ENCODE results near the gene NCOA6.

The NCOA6 gene

DNA sequence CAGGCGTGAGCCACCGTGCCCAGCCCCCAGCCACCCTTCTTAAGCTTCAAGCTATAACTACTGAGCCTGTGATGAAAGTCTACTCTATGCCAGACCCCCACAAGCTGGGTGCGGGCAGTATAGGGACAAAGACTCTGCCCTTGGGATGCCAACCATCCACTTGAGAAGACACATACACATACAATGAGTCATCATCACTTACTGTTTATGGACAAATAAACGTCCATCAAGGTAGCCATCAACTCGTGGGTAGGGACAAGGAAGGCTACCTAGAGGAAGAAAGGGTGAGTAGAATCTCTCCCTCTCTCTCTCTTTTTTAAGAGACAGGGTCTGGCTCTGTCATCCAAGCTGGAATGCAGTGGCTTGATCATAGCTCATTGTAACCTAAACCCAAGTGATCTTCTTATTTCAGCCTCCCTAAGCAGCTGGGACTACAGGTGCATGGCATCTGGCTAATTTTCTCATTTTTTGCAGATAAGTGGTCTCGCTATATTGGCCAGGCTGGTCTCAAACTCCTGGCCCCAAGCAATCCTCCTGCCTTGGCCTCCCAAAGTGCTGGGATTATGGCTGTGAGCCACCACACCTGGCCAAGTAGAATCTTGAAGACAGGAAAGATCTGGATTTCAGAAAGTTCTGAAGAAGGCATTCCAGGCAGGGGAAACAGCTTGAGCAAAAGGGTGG, 123.9 kb downstream of the NCOA6 start:
- Histone ChIP-seq H3K36me3 (replicated peaks in 1 of 2; ENCODE audit: control insufficient read depth in 2 of 2, insufficient read depth in 2 of 2, low read length in 2 of 2) (no peaks in the 10 kb centered on the region), H3K4me2 (ENCODE audit: insufficient read depth, low read length, poor library complexity, severe bottlenecking) (no peak overlapping the region), H3K18ac (ENCODE audit: low read length) (no peak overlapping the region), H4K91ac (ENCODE audit: low read depth, low read length, poor library complexity) (no peak overlapping the region), H3K14ac (ENCODE audit: low read length) (no peak overlapping the region), H3K4me1 (ENCODE audit: control insufficient read depth in 2 of 2, insufficient read depth in 1 of 2, low read depth in 1 of 2, low read length in 2 of 2) (peaks cover 2 to 6% of the 10 kb centered on the region in 2 donors), H3K4me3 (ENCODE audit: low read length in 2 of 2) (no peak overlapping the region), H3K4ac (ENCODE audit: low read length) (no peak overlapping the region), H3K27me3 (ENCODE audit: control insufficient read depth in 3 of 3, insufficient read depth in 3 of 3, low read depth in 1 of 3, low read length in 3 of 3) (peaks cover 0 to 22% (median 14%) of the 10 kb centered on the region in 3 experiments), H3K27ac (replicated peaks; ENCODE audit: low read length) (no peak overlapping the region), H2BK15ac (ENCODE audit: low read length) (no peak overlapping the region), H3K9me3 (replicated peaks in 1 of 2; ENCODE audit: control insufficient read depth in 2 of 2, insufficient read depth in 1 of 2, low read depth in 1 of 2, low read length in 2 of 2) (no peaks in the 10 kb centered on the region), H2BK5ac (ENCODE audit: low read length) (no peak overlapping the region), H2BK12ac (ENCODE audit: low read length) (no peak overlapping the region), H2AK5ac (ENCODE audit: low read depth, low read length) (no peak overlapping the region), H3K79me1 (ENCODE audit: low read depth, low read length) (no peaks in the 10 kb centered on the region), H2AFZ (ENCODE audit: low read length) (no peak overlapping the region), H3K9ac (ENCODE audit: low read depth, low read length, poor library complexity) (no peak overlapping the region), H3K23ac (ENCODE audit: low read depth, low read length, poor library complexity) (no peak overlapping the region), H4K8ac (ENCODE audit: low read depth, low read length) (no peak overlapping the region), H2BK120ac (ENCODE audit: low read depth, low read length) (no peak overlapping the region)
- no CpG with 5 or more reads among the region's 6 CpGs for WGBS, 2 donors (ENCODE audit: extremely low coverage in 2 of 2, insufficient read length in 2 of 2, insufficient replicate concordance in 1 of 2)
- DNase-seq (ENCODE audit: low spot score): no peak

DNA sequence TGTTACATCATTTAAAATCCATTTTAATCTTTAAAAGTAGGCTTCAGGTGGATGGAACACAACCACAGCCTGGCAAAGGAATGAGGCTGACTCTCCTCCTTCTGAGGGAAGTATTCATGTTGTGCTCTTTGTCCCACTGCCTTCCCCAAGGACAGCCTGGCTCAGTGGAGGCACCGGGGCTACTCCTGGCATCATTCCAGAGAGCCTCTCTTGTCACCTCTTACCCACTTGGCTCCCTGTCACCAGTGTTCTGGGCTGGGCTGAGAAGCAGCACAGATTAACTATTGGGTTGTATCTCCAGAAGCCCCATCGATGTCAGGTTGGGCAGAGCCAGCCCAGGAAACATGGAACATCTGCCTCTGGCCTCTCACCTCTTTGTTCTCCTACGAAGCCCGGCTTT, 132.0 kb downstream of the NCOA6 start:
- H3K18ac ChIP-seq (ENCODE audit: low read length): peak overlapping the region; percentile 57
- no peak overlapping the region for H3K4me2 ChIP-seq (ENCODE audit: insufficient read depth, low read length, poor library complexity, severe bottlenecking)
- no peak overlapping the region for H2BK15ac ChIP-seq (ENCODE audit: low read length)
- no peaks in the 10 kb centered on the region for H3K79me1 ChIP-seq (ENCODE audit: low read depth, low read length)
- H3K14ac ChIP-seq (ENCODE audit: low read length): no peak overlapping the region
- H3K9me3 ChIP-seq (replicated peaks in 1 of 2; ENCODE audit: control insufficient read depth in 2 of 2, insufficient read depth in 1 of 2, low read depth in 1 of 2, low read length in 2 of 2): no peaks in the 10 kb centered on the region
- no peak overlapping the region for H4K91ac ChIP-seq (ENCODE audit: low read depth, low read length, poor library complexity)
- no peak overlapping the region for H3K23ac ChIP-seq (ENCODE audit: low read depth, low read length, poor library complexity)
- H3K27me3 ChIP-seq (ENCODE audit: control insufficient read depth in 3 of 3, insufficient read depth in 3 of 3, low read depth in 1 of 3, low read length in 3 of 3): no peaks in the 10 kb centered on the region
- no peak overlapping the region for H3K4ac ChIP-seq (ENCODE audit: low read length)
- H3K9ac ChIP-seq (ENCODE audit: low read depth, low read length, poor library complexity): no peak overlapping the region
- no peaks in the 10 kb centered on the region for H3K4me1 ChIP-seq (ENCODE audit: control insufficient read depth in 2 of 2, insufficient read depth in 1 of 2, low read depth in 1 of 2, low read length in 2 of 2)
- no peak overlapping the region for H2AFZ ChIP-seq (ENCODE audit: low read length)
- no peak overlapping the region for H2AK5ac ChIP-seq (ENCODE audit: low read depth, low read length)
- no peak for DNase-seq (ENCODE audit: low spot score)
- no peaks in the 10 kb centered on the region for H3K36me3 ChIP-seq (replicated peaks in 1 of 2; ENCODE audit: control insufficient read depth in 2 of 2, insufficient read depth in 2 of 2, low read length in 2 of 2)
- H3K27ac ChIP-seq (replicated peaks; ENCODE audit: low read length): no peak overlapping the region
- no peak overlapping the region for H2BK5ac ChIP-seq (ENCODE audit: low read length)
- no peak overlapping the region for H3K4me3 ChIP-seq (ENCODE audit: low read length in 2 of 2)
- WGBS, 2 donors (ENCODE audit: extremely low coverage in 2 of 2, insufficient read length in 2 of 2, insufficient replicate concordance in 1 of 2): no CpG with 5 or more reads among the region's 4 CpGs
- H2BK12ac ChIP-seq (ENCODE audit: low read length): no peak overlapping the region
- H2BK120ac ChIP-seq (ENCODE audit: low read depth, low read length): no peak overlapping the region
- H4K8ac ChIP-seq (ENCODE audit: low read depth, low read length): no peak overlapping the region

DNA sequence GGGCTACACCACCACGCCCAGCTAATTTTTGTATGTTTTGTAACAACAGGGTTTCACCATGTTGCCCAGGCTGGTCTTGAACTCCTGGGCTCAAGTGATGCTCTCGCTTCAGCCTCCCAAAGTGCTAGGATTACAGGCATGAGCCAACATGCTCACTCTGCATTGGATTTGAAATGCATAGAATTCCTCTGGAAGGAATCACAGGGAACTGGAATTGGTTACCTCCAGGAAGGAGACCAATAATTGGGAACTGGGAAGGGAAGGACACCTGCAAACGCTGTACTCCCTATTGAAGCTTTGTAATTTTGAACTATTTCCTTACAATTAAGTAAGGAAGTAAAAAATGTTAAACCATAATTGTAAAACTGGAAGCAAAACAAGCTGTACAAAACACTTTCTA, 133.6 kb downstream of the NCOA6 start:
- no peaks in the 10 kb centered on the region for H3K27me3 ChIP-seq (ENCODE audit: control insufficient read depth in 3 of 3, insufficient read depth in 3 of 3, low read depth in 1 of 3, low read length in 3 of 3)
- H2BK15ac ChIP-seq (ENCODE audit: low read length): no peak overlapping the region

DNA sequence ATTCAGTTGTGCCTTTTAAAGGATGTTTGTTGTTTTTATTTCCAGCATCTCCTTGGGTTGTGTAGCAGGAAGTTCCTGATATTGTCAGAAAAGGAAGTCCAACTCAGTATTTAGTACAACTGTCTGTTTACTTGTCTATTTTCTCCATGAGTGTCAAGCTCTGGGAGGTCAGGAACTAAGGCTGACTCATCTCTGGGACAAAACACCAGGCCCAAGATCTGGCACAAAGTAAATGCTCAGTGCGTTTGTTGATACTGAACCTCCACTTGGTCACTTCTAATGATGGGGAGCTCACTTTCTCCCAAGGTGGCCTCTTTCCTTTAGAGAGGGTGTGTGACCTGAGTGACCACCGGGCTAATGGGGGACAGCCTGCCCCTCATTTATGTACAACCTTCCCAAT, 136.0 kb downstream of the NCOA6 start:
- no peak overlapping the region for H4K91ac ChIP-seq (ENCODE audit: low read depth, low read length, poor library complexity)
- H3K4me1 ChIP-seq (ENCODE audit: control insufficient read depth in 2 of 2, insufficient read depth in 1 of 2, low read depth in 1 of 2, low read length in 2 of 2): no peaks in the 10 kb centered on the region
- H3K9ac ChIP-seq (ENCODE audit: low read depth, low read length, poor library complexity): no peak overlapping the region
- no peak overlapping the region for H3K4me2 ChIP-seq (ENCODE audit: insufficient read depth, low read length, poor library complexity, severe bottlenecking)
- H2BK120ac ChIP-seq (ENCODE audit: low read depth, low read length): no peak overlapping the region
- H2AFZ ChIP-seq (ENCODE audit: low read length): no peak overlapping the region
- H3K27me3 ChIP-seq (ENCODE audit: control insufficient read depth in 3 of 3, insufficient read depth in 3 of 3, low read depth in 1 of 3, low read length in 3 of 3): no peaks in the 10 kb centered on the region
- no peak overlapping the region for H2BK5ac ChIP-seq (ENCODE audit: low read length)
- no CpG with 5 or more reads among the region's 2 CpGs for WGBS, 2 donors (ENCODE audit: extremely low coverage in 2 of 2, insufficient read length in 2 of 2, insufficient replicate concordance in 1 of 2)
- no peak overlapping the region for H2AK5ac ChIP-seq (ENCODE audit: low read depth, low read length)
- no peaks in the 10 kb centered on the region for H3K36me3 ChIP-seq (replicated peaks in 1 of 2; ENCODE audit: control insufficient read depth in 2 of 2, insufficient read depth in 2 of 2, low read length in 2 of 2)
- H3K79me1 ChIP-seq (ENCODE audit: low read depth, low read length): no peaks in the 10 kb centered on the region
- no peak overlapping the region for H3K4ac ChIP-seq (ENCODE audit: low read length)
- H3K18ac ChIP-seq (ENCODE audit: low read length): no peak overlapping the region
- H3K14ac ChIP-seq (ENCODE audit: low read length): no peak overlapping the region
- H3K4me3 ChIP-seq (ENCODE audit: low read length in 2 of 2): no peak overlapping the region
- no peaks in the 10 kb centered on the region for H3K9me3 ChIP-seq (replicated peaks in 1 of 2; ENCODE audit: control insufficient read depth in 2 of 2, insufficient read depth in 1 of 2, low read depth in 1 of 2, low read length in 2 of 2)
- H3K27ac ChIP-seq (replicated peaks; ENCODE audit: low read length): no peak overlapping the region
- no peak overlapping the region for H3K23ac ChIP-seq (ENCODE audit: low read depth, low read length, poor library complexity)
- DNase-seq (ENCODE audit: low spot score): no peak
- H4K8ac ChIP-seq (ENCODE audit: low read depth, low read length): no peak overlapping the region
- no peak overlapping the region for H2BK15ac ChIP-seq (ENCODE audit: low read length)
- no peak overlapping the region for H2BK12ac ChIP-seq (ENCODE audit: low read length)

More for the DNA sequence above, 133.6 kb downstream of the NCOA6 start:
- no peak overlapping the region for H3K4me2 ChIP-seq (ENCODE audit: insufficient read depth, low read length, poor library complexity, severe bottlenecking)
- no CpG with 5 or more reads among the region's 3 CpGs for WGBS, 2 donors (ENCODE audit: extremely low coverage in 2 of 2, insufficient read length in 2 of 2, insufficient replicate concordance in 1 of 2)
- H3K4ac ChIP-seq (ENCODE audit: low read length): no peak overlapping the region
- H2AFZ ChIP-seq (ENCODE audit: low read length): no peak overlapping the region
- no peaks in the 10 kb centered on the region for H3K79me1 ChIP-seq (ENCODE audit: low read depth, low read length)
- H4K91ac ChIP-seq (ENCODE audit: low read depth, low read length, poor library complexity): no peak overlapping the region
- no peak for DNase-seq (ENCODE audit: low spot score)
- no peak overlapping the region for H3K23ac ChIP-seq (ENCODE audit: low read depth, low read length, poor library complexity)
- no peak overlapping the region for H2BK12ac ChIP-seq (ENCODE audit: low read length)
- H2AK5ac ChIP-seq (ENCODE audit: low read depth, low read length): no peak overlapping the region
- H3K4me1 ChIP-seq (ENCODE audit: control insufficient read depth in 2 of 2, insufficient read depth in 1 of 2, low read depth in 1 of 2, low read length in 2 of 2): no peaks in the 10 kb centered on the region
- H2BK120ac ChIP-seq (ENCODE audit: low read depth, low read length): no peak overlapping the region
- no peak overlapping the region for H3K18ac ChIP-seq (ENCODE audit: low read length)
- no peak overlapping the region for H3K27ac ChIP-seq (replicated peaks; ENCODE audit: low read length)
- no peak overlapping the region for H3K4me3 ChIP-seq (ENCODE audit: low read length in 2 of 2)
- no peak overlapping the region for H2BK5ac ChIP-seq (ENCODE audit: low read length)
- H3K36me3 ChIP-seq (replicated peaks in 1 of 2; ENCODE audit: control insufficient read depth in 2 of 2, insufficient read depth in 2 of 2, low read length in 2 of 2): no peaks in the 10 kb centered on the region
- no peak overlapping the region for H4K8ac ChIP-seq (ENCODE audit: low read depth, low read length)
- no peaks in the 10 kb centered on the region for H3K9me3 ChIP-seq (replicated peaks in 1 of 2; ENCODE audit: control insufficient read depth in 2 of 2, insufficient read depth in 1 of 2, low read depth in 1 of 2, low read length in 2 of 2)
- no peak overlapping the region for H3K9ac ChIP-seq (ENCODE audit: low read depth, low read length, poor library complexity)
- no peak overlapping the region for H3K14ac ChIP-seq (ENCODE audit: low read length)
